GM10266 (cell line): ENCODE measurements around the gene EBF4.

Experiments
- DNase-seq: peaks from one replicate; pipeline ENCODE4 v3.0.0; 2012; ENCODE audit errors: extremely low spot score
- CTCF ChIP-seq: IDR thresholded peaks from 2 replicates; pipeline ENCODE4 v1.5.1; 2012; ENCODE audit warnings: mild to moderate bottlenecking, low read depth; ENCODE audit not compliant: control insufficient read depth, insufficient read depth; ENCODE audit errors: missing control alignments

The EBF4 gene

DNA sequence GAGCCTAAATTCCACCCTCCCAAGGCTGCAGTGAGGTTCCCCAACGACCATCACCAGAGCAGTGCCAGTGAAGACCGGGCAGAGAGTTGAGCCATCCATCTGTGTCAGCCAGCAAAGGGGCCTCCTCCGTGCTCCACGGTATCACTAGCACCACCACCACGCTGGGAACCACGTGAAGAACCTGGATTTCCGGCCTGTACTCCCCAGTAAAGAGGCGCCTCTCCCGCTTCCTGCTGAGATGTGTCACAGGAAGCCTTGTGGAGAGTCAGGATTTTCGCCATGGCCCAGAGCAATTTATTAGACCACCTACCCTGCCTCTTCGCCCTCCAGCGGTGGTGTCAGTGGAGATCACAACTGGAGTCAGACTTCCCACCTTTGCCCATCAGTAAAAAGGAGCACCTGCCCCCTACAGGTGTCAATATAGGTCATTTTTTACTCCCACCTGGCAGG lies 79.1 kb downstream of the EBF4 start:
- TF ChIP-seq CTCF, result no peak
- no peak for DNase-seq

DNA sequence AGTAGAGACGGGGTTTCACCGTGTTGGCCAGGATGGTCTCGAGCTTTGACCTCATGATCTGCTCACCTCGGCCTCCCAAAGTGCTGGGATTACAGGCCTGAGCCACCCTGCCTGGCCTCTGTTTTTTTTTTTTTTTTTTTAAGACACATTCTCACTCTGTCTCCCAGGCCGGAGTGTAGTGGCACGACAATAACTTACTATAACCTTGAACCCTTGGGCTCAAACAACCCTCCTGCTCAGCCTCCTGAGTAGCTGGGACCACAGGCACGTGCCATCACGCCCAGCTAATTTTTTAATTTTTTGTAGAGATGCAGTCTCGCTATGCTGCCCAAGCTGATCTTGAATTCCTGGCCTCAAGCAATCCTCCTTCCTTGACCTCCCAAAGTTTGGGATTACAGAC lies 81.2 kb downstream of the EBF4 start:
- no peak for DNase-seq

GRCh38 chr20:2775139-2775538 lies 82.6 kb downstream of the EBF4 start:
- no peak for DNase-seq
- TF ChIP-seq CTCF, result no peak

More for the DNA sequence above, 81.2 kb downstream of the EBF4 start:
- no peak for TF ChIP-seq CTCF

- no peak for TF ChIP-seq CTCF
- DNase-seq, result no peak
Observed at GRCh38 chr20:2778602-2779321, 86.2 kb downstream of the EBF4 start.

DNA sequence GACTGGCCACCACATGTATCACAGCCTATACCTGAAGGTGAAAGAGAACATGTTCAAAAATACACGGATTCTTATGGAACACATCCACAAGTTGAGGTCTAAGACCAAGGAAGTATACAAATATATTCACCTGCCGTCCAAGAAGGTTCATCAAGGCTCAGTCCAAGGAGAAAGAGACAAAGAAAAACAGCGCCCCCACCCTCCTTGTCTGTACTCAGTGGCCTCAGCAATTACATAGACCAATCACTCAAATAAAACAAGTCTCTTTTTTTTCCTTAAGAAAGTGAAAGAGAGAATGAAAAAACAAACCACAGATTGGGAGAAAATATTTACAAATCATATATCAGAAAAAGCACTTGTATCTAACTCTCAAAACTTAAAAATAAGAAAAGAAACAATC lies 88.4 kb downstream of the EBF4 start:
- no peak for TF ChIP-seq CTCF
- no peak for DNase-seq

DNA sequence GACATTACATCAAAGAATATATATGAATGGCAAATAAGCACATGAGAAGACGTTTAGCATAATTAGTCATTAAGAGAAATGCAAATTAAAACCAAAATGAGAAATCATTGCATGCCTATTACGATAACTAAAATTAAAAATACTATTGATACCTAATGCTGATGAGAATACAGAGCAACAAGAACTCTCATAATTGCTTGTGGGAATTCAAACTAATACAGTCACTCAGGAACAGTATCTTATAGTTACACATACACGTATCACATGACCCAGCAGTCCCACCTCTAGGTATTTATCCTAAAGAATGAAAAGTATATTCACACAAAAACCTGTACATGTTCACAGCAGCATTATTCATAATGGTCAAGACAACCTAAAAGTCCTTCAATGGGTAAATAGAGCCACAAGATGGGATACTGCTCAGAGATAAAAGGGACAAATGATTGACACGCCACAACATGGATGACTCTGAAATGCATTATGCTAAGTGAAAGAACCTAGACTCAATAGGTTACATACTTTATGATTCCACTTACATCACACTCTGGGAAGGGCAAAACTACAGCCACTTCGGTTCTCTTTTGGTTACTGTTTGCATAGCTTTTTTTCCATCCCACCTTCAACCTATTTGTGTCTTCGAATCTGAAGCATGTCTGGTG lies 91.5 kb downstream of the EBF4 start:
- TF ChIP-seq CTCF, result no peak
- no peak for DNase-seq

- TF ChIP-seq CTCF, result no peak
- DNase-seq, result no peak
Observed at GRCh38 chr20:2793471-2793870, 100.9 kb downstream of the EBF4 start.
